ENCODE results near the gene MAEA.
"Not testable (repeated sequence)": the region's sequence is repeated elsewhere in the genome, so short reads cannot be mapped to it uniquely, and the experiment has no call there.

MAEA gene

GRCh38 chr4:1369479-1370079, 79.9 kb downstream of the MAEA start:
- no peak for DNase-seq

DNA sequence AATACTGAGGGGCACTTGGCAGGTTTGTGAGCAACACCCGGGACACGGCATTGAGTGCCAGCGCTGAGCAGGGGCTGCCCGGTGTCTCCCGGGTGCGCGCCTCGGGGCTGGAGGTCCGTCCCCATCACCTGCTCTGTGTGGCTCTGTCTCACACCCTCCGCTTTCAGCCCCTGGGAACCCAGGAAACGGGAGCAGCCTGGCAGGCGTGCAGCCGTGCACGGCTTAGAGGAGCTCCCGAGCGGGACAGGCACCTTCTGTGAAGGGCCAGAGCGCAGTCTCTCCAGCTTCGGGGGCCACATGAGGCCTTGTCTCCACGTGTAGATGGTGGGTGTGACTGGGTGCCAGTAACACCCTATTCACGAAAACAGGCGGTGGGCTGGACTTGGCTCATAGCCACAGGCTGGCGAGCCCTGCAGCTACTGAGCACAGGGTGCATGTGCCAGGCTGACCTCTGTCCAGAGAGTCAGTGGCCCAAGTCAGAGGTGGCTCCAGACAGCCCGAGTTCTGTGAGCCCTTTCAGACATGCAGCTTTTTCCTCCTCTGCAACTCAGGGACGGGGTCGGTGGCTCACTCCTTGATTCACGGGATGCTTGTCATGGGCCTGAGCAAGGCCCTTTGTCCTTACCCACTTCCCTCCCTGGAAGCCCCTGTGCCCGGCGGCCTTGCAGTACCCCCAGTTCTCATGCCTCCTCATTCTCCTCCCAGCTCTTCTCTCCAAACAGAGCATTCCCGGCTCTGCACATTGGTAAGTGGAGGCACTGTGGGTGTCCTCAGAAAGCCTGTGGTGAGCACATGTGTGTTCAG, 80.8 kb downstream of the MAEA start:
- no peak for DNase-seq

- no peak for DNase-seq
Measured at GRCh38 chr4:1371176-1372165, 81.8 kb downstream of the MAEA start.

DNA sequence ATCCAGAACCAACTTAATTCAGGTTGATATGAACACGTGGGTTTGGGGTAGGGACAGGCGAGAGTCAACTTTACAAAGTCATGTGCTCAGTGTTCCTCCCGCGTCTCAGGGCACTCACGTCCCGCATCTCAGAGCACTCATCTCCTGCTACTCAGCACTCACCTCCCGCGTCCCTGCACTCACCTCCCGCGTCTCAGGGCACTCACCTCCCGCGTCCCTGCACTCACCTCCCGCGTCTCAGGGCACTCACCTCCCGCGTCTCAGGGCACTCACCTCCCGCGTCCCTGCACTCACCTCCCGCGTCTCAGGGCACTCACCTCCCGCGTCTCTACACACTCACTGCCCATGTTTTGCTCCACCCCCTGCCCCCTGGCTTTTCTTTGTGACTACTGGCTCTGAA, 82.9 kb downstream of the MAEA start:
- DNase-seq = not testable (repeated sequence)

GRCh38 chr4:1373892-1374705, 84.4 kb downstream of the MAEA start:
- no peak for DNase-seq

GRCh38 chr4:1374706-1375045, 85.0 kb downstream of the MAEA start:
- DNase-seq = no peak

GRCh38 chr4:1375051-1375721, 85.5 kb downstream of the MAEA start:
- no peak for DNase-seq

GRCh38 chr4:1375761-1376322, 86.2 kb downstream of the MAEA start:
- DNase-seq = no peak

DNA sequence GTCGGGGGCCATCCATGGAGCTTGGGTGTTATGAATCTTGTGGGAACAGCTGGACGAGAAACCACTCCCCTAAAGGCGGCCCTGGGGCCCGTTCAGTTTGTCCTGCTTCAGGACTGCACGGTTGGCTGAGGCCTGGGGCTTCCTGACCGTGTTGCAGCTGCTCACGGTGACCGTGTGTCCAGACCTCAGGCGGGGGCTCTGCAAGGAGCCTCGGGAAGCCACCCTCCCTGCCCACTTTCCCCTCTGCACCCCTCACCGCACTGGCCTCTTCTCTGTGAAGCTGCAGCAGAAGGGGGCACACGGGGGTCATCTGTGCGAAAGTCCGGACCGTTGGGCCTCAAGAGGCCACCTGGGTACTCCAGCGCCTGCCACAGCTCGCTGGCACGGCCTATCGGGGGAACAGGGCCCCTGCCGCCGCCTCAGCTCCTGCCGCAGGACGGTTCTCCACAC, 86.7 kb downstream of the MAEA start:
- no peak for DNase-seq

DNA sequence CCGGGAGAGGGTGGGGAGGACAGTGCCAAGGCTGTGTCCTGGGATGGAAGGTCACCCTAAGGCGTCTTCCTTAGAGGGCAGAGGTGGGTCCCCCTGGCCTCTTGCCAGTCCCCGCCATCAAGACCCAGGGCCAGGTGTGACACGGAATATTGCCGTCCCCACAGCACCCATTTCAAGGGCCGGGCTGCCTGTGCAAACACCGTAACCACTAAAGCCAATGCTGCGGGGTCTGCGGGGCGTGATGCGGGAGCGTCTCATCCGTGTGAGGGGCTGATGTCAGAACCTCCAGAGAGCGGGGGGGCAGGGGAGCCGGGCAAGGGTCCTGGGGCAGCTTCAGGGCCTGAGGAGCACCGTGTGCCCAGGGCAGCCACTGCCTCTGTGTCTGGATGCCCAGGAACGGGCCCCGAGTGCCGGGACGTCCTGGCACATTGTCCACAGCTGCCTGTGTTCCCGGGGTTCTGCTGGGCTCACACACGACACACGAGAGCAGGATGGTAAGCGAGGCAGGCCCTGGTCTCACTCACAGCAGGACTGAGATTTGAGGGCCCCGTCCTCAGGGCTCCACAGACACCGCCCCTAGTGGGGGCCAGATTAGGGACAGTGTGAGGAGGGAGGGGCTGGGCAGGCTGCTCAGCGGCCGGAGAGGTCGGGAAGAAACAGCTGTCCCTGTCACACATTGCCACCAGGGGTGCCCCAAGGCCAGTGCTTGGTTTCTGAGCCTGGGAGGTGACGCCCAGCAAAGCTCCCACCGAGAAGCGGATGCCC, 87.3 kb downstream of the MAEA start:
- DNase-seq = no peak

DNA sequence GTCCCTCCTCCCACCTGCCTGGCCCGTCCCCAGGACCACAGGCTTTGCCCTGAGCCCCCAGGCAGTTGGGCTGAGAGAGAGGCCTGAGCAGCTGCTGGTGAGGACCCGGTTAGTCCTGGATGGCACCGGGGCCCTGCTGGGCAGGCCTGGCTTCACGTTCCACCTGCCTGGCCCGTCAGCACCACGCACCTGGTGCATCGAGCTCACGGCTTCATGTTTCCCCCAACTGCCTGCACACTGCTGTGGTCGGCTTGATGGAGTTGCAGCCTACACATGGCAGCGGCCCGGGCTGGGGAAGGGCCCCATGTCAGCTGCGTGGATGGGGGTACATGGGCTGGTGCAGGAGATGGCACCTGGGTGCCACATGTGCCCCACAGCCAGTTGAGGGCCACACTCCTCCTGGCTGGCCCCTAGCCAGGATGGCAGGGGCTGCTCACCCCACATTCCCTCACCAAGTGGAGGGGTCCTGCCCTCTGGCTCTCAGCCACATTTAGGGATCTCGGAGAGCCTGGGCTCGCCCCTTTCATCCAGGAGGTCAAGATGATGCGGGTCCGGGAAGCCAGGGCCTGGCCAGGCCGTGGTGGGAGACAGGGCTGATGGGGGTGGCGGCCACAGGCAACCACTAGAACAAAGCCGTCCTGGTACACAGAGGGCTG, 88.0 kb downstream of the MAEA start:
- DNase-seq = no peak

GRCh38 chr4:1378559-1379231, 89.0 kb downstream of the MAEA start:
- no peak for DNase-seq

DNA sequence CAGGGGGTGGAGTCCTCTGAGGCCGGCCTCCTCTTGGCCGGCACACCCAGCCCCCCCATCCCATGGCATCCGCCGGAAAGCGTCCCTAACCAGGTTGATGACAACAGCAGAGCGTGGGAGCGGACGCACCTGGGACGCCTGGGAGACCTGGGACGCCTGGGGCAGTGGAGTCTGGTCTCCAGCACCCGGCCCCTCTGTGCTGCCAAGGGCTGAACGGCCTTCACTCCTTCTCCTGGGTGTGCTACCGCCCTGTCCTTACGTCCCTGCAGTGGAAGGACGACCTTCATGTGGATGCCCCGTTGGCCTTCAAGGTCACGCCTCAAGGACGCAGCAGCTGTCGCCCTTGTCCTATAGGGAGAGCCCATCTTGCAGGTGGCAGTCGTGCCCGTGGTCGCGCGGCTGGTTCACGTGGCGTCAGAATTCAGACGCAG, 89.7 kb downstream of the MAEA start:
- no peak for DNase-seq

- no peak for DNase-seq
Measured at GRCh38 chr4:1379801-1380331, 90.2 kb downstream of the MAEA start.

DNA sequence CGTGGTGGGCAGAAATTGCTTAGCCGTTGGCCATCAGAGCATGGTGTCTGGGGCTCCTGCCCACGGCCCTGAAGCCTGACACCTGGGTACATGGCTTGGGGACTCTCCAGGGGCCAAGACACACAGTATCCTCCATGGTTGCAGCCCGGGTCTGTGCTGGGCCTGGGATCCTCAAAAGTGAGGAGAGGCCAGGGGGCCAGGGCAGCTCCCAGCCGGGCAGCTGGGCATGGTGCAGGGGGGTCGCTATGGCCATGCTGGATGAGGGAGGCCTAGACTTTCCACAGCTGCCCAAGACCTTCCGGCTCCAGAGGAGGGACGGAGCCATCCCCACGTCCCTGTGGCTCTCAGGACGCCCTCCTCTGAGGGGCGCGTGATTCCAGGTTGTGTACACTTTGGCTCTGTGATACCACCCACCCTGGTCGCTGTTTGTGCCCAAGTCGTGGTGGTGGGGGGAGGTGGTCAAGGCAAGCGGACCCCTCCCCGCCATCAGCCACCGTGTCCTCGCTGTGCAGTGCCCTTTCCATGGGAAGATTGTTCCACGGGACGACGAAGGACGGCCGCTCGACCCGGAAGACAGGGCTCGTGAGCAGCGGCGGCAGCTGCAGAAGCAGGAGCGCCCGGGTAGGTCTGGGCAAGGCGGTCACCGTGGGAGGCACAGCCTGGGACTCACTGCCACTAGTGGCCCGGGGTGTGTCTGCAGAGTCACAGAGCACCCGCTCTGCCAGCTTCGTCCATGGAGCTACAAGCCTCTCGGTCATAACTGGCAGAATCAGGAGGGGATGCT, 90.9 kb downstream of the MAEA start:
- DNase-seq = no peak

DNA sequence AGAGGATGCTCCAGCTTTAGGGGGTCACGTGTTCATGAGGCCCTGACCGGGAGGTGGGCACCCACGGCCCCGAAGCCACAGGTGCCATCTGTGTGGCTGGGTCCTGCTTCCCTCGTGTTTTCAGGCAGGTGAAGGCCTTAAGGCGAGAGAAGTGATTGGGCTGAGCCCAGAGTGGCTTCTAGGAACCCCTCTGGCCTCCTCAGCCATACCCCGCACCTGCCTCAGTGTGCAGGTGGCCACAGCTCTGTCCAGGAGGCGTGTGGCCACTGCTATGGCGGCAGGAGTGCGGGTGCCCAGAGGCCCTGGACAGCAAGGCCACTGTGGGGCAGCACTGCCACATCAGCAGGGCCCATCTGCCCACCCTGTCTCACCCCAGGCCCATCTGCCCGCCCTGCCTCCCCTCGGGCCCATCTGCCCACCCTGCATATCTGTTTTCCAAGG, 91.5 kb downstream of the MAEA start:
- no peak for DNase-seq

DNA sequence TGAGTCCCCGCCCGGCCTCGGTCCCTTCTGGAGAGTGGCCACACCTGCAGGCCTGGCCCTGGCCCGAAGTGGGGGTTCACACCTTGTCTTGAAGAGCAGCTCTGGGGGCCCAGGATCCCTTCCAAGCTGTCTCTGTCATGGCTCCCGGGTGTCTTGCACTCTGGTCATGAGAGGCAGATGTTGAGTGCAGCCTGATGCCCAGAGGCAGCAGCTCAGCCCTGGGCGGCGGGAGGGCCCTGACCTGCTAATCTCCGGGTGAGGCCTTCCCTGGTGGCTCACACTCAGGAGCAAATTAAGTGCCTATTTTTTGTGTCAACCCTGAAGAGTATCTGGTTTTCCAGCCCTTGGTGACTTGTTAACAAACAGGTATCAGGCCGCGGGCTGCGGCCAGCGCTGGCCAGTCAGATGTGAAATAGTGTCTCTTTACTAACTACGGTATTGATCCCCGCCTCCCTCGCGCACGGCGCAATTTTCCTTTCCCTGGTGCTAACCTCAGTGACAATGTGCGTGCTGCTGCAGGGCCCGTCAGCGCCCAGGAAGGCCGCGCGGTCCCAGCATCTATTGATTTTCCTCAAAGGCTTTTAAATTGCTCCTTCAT, 92.4 kb downstream of the MAEA start:
- DNase-seq = peak; percentile 82
